ENCODE results near the gene DIO3.

DNA sequence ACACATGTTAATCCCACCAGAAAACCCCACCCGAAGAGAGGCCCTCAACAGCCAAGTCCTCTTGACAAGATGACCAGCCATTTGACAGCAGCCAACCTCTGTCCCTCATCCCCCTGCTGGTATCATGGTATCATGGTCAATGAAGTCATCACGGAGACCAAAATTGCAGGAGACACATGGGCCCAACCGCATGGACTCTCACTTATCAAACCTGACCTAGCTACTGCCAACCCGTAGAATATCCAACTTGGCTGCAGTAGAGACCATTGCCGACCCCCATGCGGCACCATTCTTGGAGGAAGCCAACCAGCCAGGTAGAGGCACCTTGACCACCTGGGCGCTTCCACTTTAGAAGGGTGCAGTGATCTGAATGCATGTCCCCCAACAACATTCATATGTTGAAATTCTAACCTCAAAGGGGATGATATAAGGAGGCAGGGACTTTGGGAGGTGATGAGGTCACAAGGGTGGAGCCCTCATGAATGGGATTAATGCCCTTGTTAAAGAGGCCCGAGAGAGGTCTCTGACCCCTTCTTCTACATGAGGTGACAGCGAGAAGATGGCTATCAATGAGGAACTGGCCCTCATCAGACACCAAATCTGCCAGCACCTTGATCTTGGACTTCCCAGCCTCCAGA lies 33.3 kb downstream of the DIO3 start:
- TF ChIP-seq, protein P1, sequence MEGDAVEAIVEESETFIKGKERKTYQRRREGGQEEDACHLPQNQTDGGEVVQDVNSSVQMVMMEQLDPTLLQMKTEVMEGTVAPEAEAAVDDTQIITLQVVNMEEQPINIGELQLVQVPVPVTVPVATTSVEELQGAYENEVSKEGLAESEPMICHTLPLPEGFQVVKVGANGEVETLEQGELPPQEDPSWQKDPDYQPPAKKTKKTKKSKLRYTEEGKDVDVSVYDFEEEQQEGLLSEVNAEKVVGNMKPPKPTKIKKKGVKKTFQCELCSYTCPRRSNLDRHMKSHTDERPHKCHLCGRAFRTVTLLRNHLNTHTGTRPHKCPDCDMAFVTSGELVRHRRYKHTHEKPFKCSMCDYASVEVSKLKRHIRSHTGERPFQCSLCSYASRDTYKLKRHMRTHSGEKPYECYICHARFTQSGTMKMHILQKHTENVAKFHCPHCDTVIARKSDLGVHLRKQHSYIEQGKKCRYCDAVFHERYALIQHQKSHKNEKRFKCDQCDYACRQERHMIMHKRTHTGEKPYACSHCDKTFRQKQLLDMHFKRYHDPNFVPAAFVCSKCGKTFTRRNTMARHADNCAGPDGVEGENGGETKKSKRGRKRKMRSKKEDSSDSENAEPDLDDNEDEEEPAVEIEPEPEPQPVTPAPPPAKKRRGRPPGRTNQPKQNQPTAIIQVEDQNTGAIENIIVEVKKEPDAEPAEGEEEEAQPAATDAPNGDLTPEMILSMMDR (IDR thresholded peaks at IDR 0.05), result no peak
- no peak for TF ChIP-seq EZH2 (IDR thresholded peaks at IDR 0.05; ENCODE audit: borderline replicate concordance, insufficient read depth, low read depth, low read length, poor library complexity, severe bottlenecking)
